ENCODE results near the gene SENP7.

SENP7 gene

DNA sequence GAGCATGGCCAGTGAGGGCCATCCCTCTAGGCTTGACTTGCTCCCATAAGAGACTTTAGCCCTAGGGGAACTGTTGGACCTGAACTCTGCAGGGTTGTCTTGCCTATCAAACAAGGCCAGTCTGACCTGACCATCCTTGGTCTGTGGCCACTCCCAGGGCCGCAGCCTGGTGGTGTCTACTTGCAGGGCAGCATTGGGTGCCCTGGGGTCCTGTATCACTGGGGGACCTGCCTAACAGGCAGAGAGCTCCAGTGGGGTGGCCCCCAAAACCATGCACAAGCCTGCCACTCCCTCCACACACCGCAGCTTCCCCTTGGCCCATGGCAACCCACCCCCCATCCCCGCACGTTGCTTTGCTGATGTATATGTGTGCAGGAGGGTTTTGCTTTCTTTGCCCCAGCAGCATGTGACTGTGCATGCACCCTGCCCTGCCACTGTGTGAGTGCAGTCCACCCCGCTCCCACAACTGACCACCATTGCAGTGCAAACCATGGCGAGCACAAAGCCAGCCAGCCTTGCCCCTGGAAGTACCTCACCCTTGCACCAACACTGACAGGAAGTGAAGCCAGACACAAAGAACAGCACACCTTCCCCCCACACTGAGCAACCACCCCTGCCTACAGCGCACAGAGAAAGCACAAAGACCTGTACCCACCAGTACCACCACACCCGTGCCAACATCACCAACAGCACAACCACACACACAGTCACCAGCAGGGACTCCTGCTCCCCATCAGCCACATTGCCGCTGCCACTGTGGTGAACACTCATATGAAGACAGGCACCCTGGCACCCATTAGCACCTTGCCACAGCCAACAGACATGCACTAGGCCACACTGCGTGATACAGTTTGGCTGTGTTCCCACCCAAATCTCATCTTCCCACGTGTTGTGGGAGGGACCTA lies 88.8 kb downstream of the SENP7 start:
- no peaks in the 10 kb centered on the region for H3K27me3 ChIP-seq (ENCODE audit: control insufficient read depth, insufficient read depth, low read length)

GRCh38 chr3:101418851-101419250 lies 94.2 kb downstream of the SENP7 start:
- Histone ChIP-seq H3K4me1 (ENCODE audit: control insufficient read depth, low read depth, low read length) (no peaks in the 10 kb centered on the region), H3K27me3 (ENCODE audit: control insufficient read depth, insufficient read depth, low read length) (no peaks in the 10 kb centered on the region), H3K27ac (ENCODE audit: low read length) (no peak overlapping the region), H3K4me3 (ENCODE audit: low read length) (no peak overlapping the region), H3K36me3 (ENCODE audit: control insufficient read depth, low read depth, low read length) (no peaks in the 10 kb centered on the region), H3K9ac (ENCODE audit: low read length) (no peak overlapping the region), H3K9me3 (ENCODE audit: control insufficient read depth, low read depth, low read length) (peaks cover 4% of the 10 kb centered on the region)

More for the DNA sequence above, 88.8 kb downstream of the SENP7 start:
- Histone ChIP-seq H3K27ac (ENCODE audit: low read length) (no peak overlapping the region), H3K4me3 (ENCODE audit: low read length) (no peak overlapping the region), H3K9ac (ENCODE audit: low read length) (no peak overlapping the region), H3K36me3 (ENCODE audit: control insufficient read depth, low read depth, low read length) (no peaks in the 10 kb centered on the region), H3K9me3 (ENCODE audit: control insufficient read depth, low read depth, low read length) (peaks cover 4% of the 10 kb centered on the region), H3K4me1 (ENCODE audit: control insufficient read depth, low read depth, low read length) (no peaks in the 10 kb centered on the region)

DNA sequence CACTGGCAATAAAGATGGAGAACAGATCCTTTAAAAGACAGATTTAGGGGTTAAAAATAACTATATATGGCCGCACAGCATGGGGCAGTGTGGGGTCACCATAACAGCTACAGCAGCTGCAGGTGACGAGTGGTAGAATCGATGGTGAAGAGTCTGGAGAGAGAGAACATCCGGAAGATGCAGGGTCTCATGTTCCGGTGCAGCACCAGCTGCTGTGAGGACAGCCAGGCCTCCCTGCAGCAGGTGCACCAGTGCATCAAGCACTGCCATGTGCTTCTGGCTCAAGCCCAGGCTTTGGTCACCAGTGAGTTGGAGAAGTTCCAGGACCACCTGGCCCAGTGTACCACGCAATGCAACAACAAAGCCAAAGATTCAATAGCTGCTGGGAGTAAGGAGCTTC lies 98.9 kb downstream of the SENP7 start:
- Histone ChIP-seq H3K27ac (ENCODE audit: low read length) (no peak overlapping the region), H3K36me3 (ENCODE audit: control insufficient read depth, low read depth, low read length) (no peaks in the 10 kb centered on the region), H3K9me3 (ENCODE audit: control insufficient read depth, low read depth, low read length) (no peaks in the 10 kb centered on the region), H3K4me1 (ENCODE audit: control insufficient read depth, low read depth, low read length) (no peaks in the 10 kb centered on the region), H3K9ac (ENCODE audit: low read length) (no peak overlapping the region), H3K27me3 (ENCODE audit: control insufficient read depth, insufficient read depth, low read length) (no peaks in the 10 kb centered on the region), H3K4me3 (ENCODE audit: low read length) (no peak overlapping the region)

DNA sequence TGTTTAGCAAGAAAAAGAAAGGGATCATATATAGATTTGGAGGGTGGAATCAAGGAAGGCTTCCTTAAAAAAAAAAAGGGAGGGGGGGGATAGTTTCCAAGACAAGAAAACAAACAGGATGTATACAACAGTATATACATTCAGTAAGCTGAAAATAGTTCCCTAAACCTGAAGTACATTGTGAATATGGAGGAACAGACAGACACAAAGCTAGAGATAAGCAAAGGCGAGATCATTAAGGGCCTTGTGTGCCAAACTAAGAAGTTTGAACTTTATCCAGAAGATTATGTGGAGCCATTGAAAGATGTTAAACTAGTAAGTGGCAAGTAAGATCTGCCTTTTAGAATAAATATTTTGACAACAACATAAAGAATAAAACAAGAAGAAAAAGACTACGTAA lies 99.4 kb downstream of the SENP7 start:
- H3K27ac ChIP-seq (ENCODE audit: low read length) = no peak overlapping the region
- H3K4me3 ChIP-seq (ENCODE audit: low read length) = no peak overlapping the region
- no peak overlapping the region for H3K9ac ChIP-seq (ENCODE audit: low read length)
- H3K27me3 ChIP-seq (ENCODE audit: control insufficient read depth, insufficient read depth, low read length) = no peaks in the 10 kb centered on the region
- H3K36me3 ChIP-seq (ENCODE audit: control insufficient read depth, low read depth, low read length) = no peaks in the 10 kb centered on the region
- no peaks in the 10 kb centered on the region for H3K9me3 ChIP-seq (ENCODE audit: control insufficient read depth, low read depth, low read length)
- H3K4me1 ChIP-seq (ENCODE audit: control insufficient read depth, low read depth, low read length) = no peaks in the 10 kb centered on the region

GRCh38 chr3:101391413-101391950 lies 121.5 kb downstream of the SENP7 start:
- H3K27me3 ChIP-seq (ENCODE audit: control insufficient read depth, insufficient read depth, low read length) = no peaks in the 10 kb centered on the region
- H3K36me3 ChIP-seq (ENCODE audit: control insufficient read depth, low read depth, low read length) = no peaks in the 10 kb centered on the region
- peaks cover 3% of the 10 kb centered on the region for H3K9me3 ChIP-seq (ENCODE audit: control insufficient read depth, low read depth, low read length)

DNA sequence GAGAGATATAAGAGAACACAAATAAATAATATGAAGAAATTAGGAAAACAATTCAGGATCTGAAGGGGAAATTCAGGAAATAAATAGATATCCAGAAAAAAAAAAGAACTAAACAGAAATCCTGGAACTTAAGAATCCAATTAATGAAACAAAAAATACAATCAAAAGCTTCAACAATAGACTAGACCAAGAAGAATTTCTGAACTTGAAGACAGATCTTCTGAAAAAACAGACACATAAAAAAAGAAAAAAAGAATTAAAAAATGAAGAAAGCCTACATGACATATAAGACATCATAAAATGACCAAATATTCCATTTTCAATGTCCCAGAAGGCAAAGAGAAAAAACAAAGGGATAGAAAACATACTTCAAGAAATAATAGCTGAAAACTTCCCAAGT lies 124.3 kb downstream of the SENP7 start:
- H3K27me3 ChIP-seq (ENCODE audit: control insufficient read depth, insufficient read depth, low read length) = no peaks in the 10 kb centered on the region
- no peaks in the 10 kb centered on the region for H3K4me1 ChIP-seq (ENCODE audit: control insufficient read depth, low read depth, low read length)
- H3K27ac ChIP-seq (ENCODE audit: low read length) = no peak overlapping the region
- no peak overlapping the region for H3K9ac ChIP-seq (ENCODE audit: low read length)
- H3K36me3 ChIP-seq (ENCODE audit: control insufficient read depth, low read depth, low read length) = no peaks in the 10 kb centered on the region
- no peak overlapping the region for H3K4me3 ChIP-seq (ENCODE audit: low read length)
- H3K9me3 ChIP-seq (ENCODE audit: control insufficient read depth, low read depth, low read length) = peaks cover 3% of the 10 kb centered on the region

More at GRCh38 chr3:101391413-101391950, 121.5 kb downstream of the SENP7 start:
- H3K4me3 ChIP-seq (ENCODE audit: low read length) = no peak overlapping the region
- H3K4me1 ChIP-seq (ENCODE audit: control insufficient read depth, low read depth, low read length) = no peaks in the 10 kb centered on the region
- no peak overlapping the region for H3K9ac ChIP-seq (ENCODE audit: low read length)
- H3K27ac ChIP-seq (ENCODE audit: low read length) = no peak overlapping the region

DNA sequence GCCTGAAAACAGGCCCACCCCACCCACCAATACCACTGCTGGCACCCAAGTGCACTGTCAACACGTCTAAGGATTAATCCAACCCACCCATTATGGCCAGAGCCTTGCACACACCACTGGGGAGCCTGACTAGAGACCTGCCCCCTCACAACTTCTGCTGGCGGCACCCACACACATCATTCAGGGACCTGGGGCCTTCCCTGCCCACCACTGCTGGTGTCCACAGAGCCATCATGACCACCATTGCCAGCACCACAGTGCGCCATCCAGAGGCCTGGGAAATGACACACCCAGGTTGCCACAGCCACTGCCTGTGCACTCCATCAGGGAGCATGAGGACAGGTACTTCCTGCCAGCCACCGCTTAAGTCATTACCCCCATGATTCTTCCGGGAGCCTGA lies 125.7 kb downstream of the SENP7 start:
- Histone ChIP-seq H3K27me3 (ENCODE audit: control insufficient read depth, insufficient read depth, low read length) (no peaks in the 10 kb centered on the region), H3K9me3 (ENCODE audit: control insufficient read depth, low read depth, low read length) (peaks cover 3% of the 10 kb centered on the region), H3K9ac (ENCODE audit: low read length) (no peak overlapping the region), H3K4me3 (ENCODE audit: low read length) (no peak overlapping the region), H3K36me3 (ENCODE audit: control insufficient read depth, low read depth, low read length) (no peaks in the 10 kb centered on the region), H3K27ac (ENCODE audit: low read length) (no peak overlapping the region), H3K4me1 (ENCODE audit: control insufficient read depth, low read depth, low read length) (no peaks in the 10 kb centered on the region)

DNA sequence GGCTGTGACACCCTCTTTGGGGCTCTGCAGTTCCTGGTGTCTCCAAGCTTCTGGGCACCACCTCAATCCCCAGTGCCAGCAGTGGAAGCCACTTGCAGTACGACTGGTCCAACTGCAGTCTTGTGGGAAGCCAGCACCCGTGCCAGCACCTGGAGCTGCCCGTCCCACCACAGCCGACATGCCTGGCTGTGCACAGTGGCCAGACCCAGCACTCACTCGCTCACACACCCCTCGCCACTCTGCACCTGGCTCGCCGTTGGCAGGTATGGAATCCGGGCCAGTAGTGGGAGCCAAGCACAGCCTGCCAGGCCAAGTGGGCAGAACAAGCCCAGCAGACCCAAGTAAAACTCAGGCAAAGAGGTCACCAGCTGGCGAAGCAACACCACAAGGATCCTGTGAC lies 128.6 kb downstream of the SENP7 start:
- H3K4me3 ChIP-seq (ENCODE audit: low read length) = no peak overlapping the region
- no peak overlapping the region for H3K9ac ChIP-seq (ENCODE audit: low read length)
- H3K27me3 ChIP-seq (ENCODE audit: control insufficient read depth, insufficient read depth, low read length) = no peaks in the 10 kb centered on the region
- no peaks in the 10 kb centered on the region for H3K36me3 ChIP-seq (ENCODE audit: control insufficient read depth, low read depth, low read length)
- H3K9me3 ChIP-seq (ENCODE audit: control insufficient read depth, low read depth, low read length) = no peaks in the 10 kb centered on the region
- H3K4me1 ChIP-seq (ENCODE audit: control insufficient read depth, low read depth, low read length) = no peaks in the 10 kb centered on the region
- no peak overlapping the region for H3K27ac ChIP-seq (ENCODE audit: low read length)

DNA sequence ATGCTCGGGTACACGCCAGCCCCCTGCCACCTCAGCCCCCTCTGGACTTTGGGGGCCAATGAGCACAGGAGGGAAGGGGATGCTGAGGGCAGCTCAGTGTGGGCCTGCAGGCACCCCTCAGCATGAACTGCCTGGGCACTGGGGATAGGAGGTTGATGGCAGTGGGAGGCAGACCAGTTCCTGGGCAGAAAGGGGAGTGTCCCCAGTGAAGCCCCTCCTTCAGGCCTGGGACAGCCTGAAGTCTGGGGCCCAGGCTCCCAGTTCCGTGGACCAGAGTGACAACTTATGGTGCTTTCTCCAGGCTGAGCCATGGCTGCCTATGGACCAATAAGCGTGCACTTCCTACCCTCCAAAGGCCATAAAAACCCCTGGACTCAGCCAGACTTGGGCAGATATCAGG lies 129.4 kb downstream of the SENP7 start:
- H3K27ac ChIP-seq (ENCODE audit: low read length) = no peak overlapping the region
- H3K27me3 ChIP-seq (ENCODE audit: control insufficient read depth, insufficient read depth, low read length) = no peaks in the 10 kb centered on the region
- H3K9ac ChIP-seq (ENCODE audit: low read length) = no peak overlapping the region
- H3K4me3 ChIP-seq (ENCODE audit: low read length) = no peak overlapping the region
- H3K36me3 ChIP-seq (ENCODE audit: control insufficient read depth, low read depth, low read length) = no peaks in the 10 kb centered on the region
- H3K9me3 ChIP-seq (ENCODE audit: control insufficient read depth, low read depth, low read length) = no peaks in the 10 kb centered on the region
- H3K4me1 ChIP-seq (ENCODE audit: control insufficient read depth, low read depth, low read length) = no peaks in the 10 kb centered on the region

DNA sequence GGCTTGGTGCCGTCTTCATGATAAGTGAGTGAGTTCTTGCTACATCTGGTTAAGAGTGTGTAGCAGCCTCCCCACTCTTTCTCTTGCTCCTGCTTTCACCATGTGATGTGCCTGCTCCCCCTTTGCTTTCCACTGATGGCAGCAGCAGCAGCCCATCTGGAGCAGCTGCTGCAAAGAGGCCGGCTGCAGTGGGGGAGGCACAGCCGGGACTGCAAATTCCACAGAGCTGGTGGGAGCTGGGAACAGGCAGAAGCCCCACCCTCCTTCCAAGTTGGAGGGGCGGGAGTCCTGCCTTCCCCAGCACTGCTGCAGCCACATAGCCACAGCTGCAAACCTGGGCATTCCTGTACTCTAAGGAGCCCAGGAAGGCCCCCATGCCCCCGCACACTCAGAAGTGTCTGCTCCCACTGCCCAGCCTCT lies 129.8 kb downstream of the SENP7 start:
- H3K9ac ChIP-seq (ENCODE audit: low read length) = no peak overlapping the region
- H3K27ac ChIP-seq (ENCODE audit: low read length) = no peak overlapping the region
- no peaks in the 10 kb centered on the region for H3K36me3 ChIP-seq (ENCODE audit: control insufficient read depth, low read depth, low read length)
- H3K4me3 ChIP-seq (ENCODE audit: low read length) = no peak overlapping the region
- H3K4me1 ChIP-seq (ENCODE audit: control insufficient read depth, low read depth, low read length) = no peaks in the 10 kb centered on the region
- H3K27me3 ChIP-seq (ENCODE audit: control insufficient read depth, insufficient read depth, low read length) = no peaks in the 10 kb centered on the region
- no peaks in the 10 kb centered on the region for H3K9me3 ChIP-seq (ENCODE audit: control insufficient read depth, low read depth, low read length)

DNA sequence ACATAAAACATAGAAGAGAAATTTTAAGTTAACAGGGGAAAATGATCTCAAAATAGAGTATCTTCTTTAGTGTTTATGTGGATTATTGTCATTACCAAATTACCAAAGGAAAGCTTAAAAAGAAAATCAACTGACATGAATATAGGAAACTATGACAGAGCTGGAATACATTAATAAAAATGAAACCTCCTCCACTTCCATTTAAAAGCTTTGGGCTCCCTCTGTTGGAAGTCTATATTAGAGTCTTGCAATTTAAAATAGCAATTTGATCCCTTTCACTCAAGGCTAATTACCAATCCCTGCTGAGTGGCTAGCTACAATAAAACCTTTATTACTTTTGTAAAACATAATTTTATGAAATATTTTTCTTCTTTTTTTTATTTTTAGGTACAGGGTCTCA lies 131.2 kb downstream of the SENP7 start:
- Histone ChIP-seq H3K4me3 (ENCODE audit: low read length) (no peak overlapping the region), H3K36me3 (ENCODE audit: control insufficient read depth, low read depth, low read length) (no peaks in the 10 kb centered on the region), H3K9me3 (ENCODE audit: control insufficient read depth, low read depth, low read length) (no peaks in the 10 kb centered on the region), H3K27me3 (ENCODE audit: control insufficient read depth, insufficient read depth, low read length) (no peaks in the 10 kb centered on the region), H3K9ac (ENCODE audit: low read length) (no peak overlapping the region), H3K27ac (ENCODE audit: low read length) (no peak overlapping the region), H3K4me1 (ENCODE audit: control insufficient read depth, low read depth, low read length) (no peaks in the 10 kb centered on the region)
